ENCODE measurements around the gene ABCF3. TPM values are rescaled to one million over a fixed set of nuclear protein-coding genes. Genes with fewer than 3 reads are reported as not detected.

ABCF3 gene
- total and polyA plus RNA-seq, 2 donors, result 25.0 to 60.6 TPM

GRCh38 chr3:184189421-184189820 is 3.4 kb downstream of the ABCF3 start:
- Histone ChIP-seq H3K4me1 (ENCODE audit: control insufficient read depth in 2 of 2, insufficient read depth in 2 of 2, low read length in 2 of 2) (peaks cover 10 to 15% of the 10 kb centered on the region in 2 donors), H3K27ac (ENCODE audit: low read depth in 1 of 2, low read length in 1 of 2) (no peak overlapping the region), H3K36me3 (ENCODE audit: control insufficient read depth in 2 of 2, insufficient read depth in 2 of 2, low read length in 1 of 2) (peaks cover 54 to 55% of the 10 kb centered on the region in 2 donors), H3K27me3 (ENCODE audit: control insufficient read depth in 2 of 2, insufficient read depth in 1 of 2, low read length in 1 of 2) (no peaks in the 10 kb centered on the region), H3K4me3 (ENCODE audit: low read length in 2 of 2) (no peak overlapping the region), H3K9me3 (ENCODE audit: control insufficient read depth in 2 of 2, insufficient read depth in 1 of 2, low read length in 1 of 2) (peaks cover 0 to 3% of the 10 kb centered on the region in 2 donors)
- 99% methylated on average over 13 of the region's 13 CpGs for WGBS
- DNase-seq (ENCODE audit: low read depth in 6 of 9, low spot score in 9 of 9), result no peak

- 98% methylated on average over 10 of the region's 10 CpGs for WGBS
- Histone ChIP-seq H3K27ac (ENCODE audit: low read depth in 1 of 2, low read length in 1 of 2) (no peak overlapping the region), H3K36me3 (ENCODE audit: control insufficient read depth in 2 of 2, insufficient read depth in 2 of 2, low read length in 1 of 2) (peaks cover 65 to 69% of the 10 kb centered on the region in 2 donors), H3K4me3 (ENCODE audit: low read length in 2 of 2) (no peak overlapping the region), H3K27me3 (ENCODE audit: control insufficient read depth in 2 of 2, insufficient read depth in 1 of 2, low read length in 1 of 2) (no peaks in the 10 kb centered on the region), H3K4me1 (ENCODE audit: control insufficient read depth in 2 of 2, insufficient read depth in 2 of 2, low read length in 2 of 2) (no peaks in the 10 kb centered on the region), H3K9me3 (ENCODE audit: control insufficient read depth in 2 of 2, insufficient read depth in 1 of 2, low read length in 1 of 2) (no peaks in the 10 kb centered on the region)
- DNase-seq (ENCODE audit: low read depth in 6 of 9, low spot score in 9 of 9), result no peak
Measured at GRCh38 chr3:184192889-184193288, 6.9 kb downstream of the ABCF3 start.

GRCh38 chr3:184193991-184194539 is 8.1 kb downstream of the ABCF3 start:
- 97% methylated on average over 9 of the region's 9 CpGs for WGBS
- DNase-seq (ENCODE audit: low read depth in 6 of 9, low spot score in 9 of 9), result no peak
- H3K4me1 ChIP-seq (ENCODE audit: control insufficient read depth in 2 of 2, insufficient read depth in 2 of 2, low read length in 2 of 2), result no peaks in the 10 kb centered on the region
- H3K4me3 ChIP-seq (ENCODE audit: low read length in 2 of 2), result no peak overlapping the region
- peaks cover 54 to 60% of the 10 kb centered on the region in 2 donors for H3K36me3 ChIP-seq (ENCODE audit: control insufficient read depth in 2 of 2, insufficient read depth in 2 of 2, low read length in 1 of 2)
- no peaks in the 10 kb centered on the region for H3K9me3 ChIP-seq (ENCODE audit: control insufficient read depth in 2 of 2, insufficient read depth in 1 of 2, low read length in 1 of 2)
- H3K27ac ChIP-seq (ENCODE audit: low read depth in 1 of 2, low read length in 1 of 2), result no peak overlapping the region
- no peaks in the 10 kb centered on the region for H3K27me3 ChIP-seq (ENCODE audit: control insufficient read depth in 2 of 2, insufficient read depth in 1 of 2, low read length in 1 of 2)

GRCh38 chr3:184196536-184196935 is 10.5 kb downstream of the ABCF3 start:
- no peak overlapping the region for H3K4me3 ChIP-seq (ENCODE audit: low read length in 2 of 2)
- H3K27ac ChIP-seq (ENCODE audit: low read depth in 1 of 2, low read length in 1 of 2), result no peak overlapping the region
- peaks cover 36 to 37% of the 10 kb centered on the region in 2 donors for H3K36me3 ChIP-seq (ENCODE audit: control insufficient read depth in 2 of 2, insufficient read depth in 2 of 2, low read length in 1 of 2)
- WGBS, result 97% methylated on average over 6 of the region's 6 CpGs
- no peaks in the 10 kb centered on the region for H3K4me1 ChIP-seq (ENCODE audit: control insufficient read depth in 2 of 2, insufficient read depth in 2 of 2, low read length in 2 of 2)
- no peak for DNase-seq (ENCODE audit: low read depth in 6 of 9, low spot score in 9 of 9)
- no peaks in the 10 kb centered on the region for H3K27me3 ChIP-seq (ENCODE audit: control insufficient read depth in 2 of 2, insufficient read depth in 1 of 2, low read length in 1 of 2)
- no peaks in the 10 kb centered on the region for H3K9me3 ChIP-seq (ENCODE audit: control insufficient read depth in 2 of 2, insufficient read depth in 1 of 2, low read length in 1 of 2)

GRCh38 chr3:184198509-184198908 is 12.5 kb downstream of the ABCF3 start:
- Histone ChIP-seq H3K4me3 (ENCODE audit: low read length in 2 of 2) (no peak overlapping the region), H3K27me3 (ENCODE audit: control insufficient read depth in 2 of 2, insufficient read depth in 1 of 2, low read length in 1 of 2) (peaks cover 0 to 2% of the 10 kb centered on the region in 2 donors), H3K36me3 (ENCODE audit: control insufficient read depth in 2 of 2, insufficient read depth in 2 of 2, low read length in 1 of 2) (peaks cover 22 to 23% of the 10 kb centered on the region in 2 donors), H3K9me3 (ENCODE audit: control insufficient read depth in 2 of 2, insufficient read depth in 1 of 2, low read length in 1 of 2) (no peaks in the 10 kb centered on the region), H3K4me1 (ENCODE audit: control insufficient read depth in 2 of 2, insufficient read depth in 2 of 2, low read length in 2 of 2) (no peaks in the 10 kb centered on the region), H3K27ac (ENCODE audit: low read depth in 1 of 2, low read length in 1 of 2) (no peak overlapping the region)
- 95% methylated on average over 9 of the region's 9 CpGs for WGBS
- DNase-seq (ENCODE audit: low read depth in 6 of 9, low spot score in 9 of 9), result no peak

- DNase-seq (ENCODE audit: low read depth in 6 of 9, low spot score in 9 of 9), result no peak
- Histone ChIP-seq H3K4me1 (ENCODE audit: control insufficient read depth in 2 of 2, insufficient read depth in 2 of 2, low read length in 2 of 2) (no peaks in the 10 kb centered on the region), H3K9me3 (ENCODE audit: control insufficient read depth in 2 of 2, insufficient read depth in 1 of 2, low read length in 1 of 2) (no peaks in the 10 kb centered on the region), H3K36me3 (ENCODE audit: control insufficient read depth in 2 of 2, insufficient read depth in 2 of 2, low read length in 1 of 2) (peaks cover 3 to 5% of the 10 kb centered on the region in 2 donors), H3K27me3 (ENCODE audit: control insufficient read depth in 2 of 2, insufficient read depth in 1 of 2, low read length in 1 of 2) (peaks cover 0 to 3% of the 10 kb centered on the region in 2 donors), H3K4me3 (ENCODE audit: low read length in 2 of 2) (no peak overlapping the region), H3K27ac (ENCODE audit: low read depth in 1 of 2, low read length in 1 of 2) (no peak overlapping the region)
Measured at GRCh38 chr3:184200825-184201224, 14.8 kb downstream of the ABCF3 start.

GRCh38 chr3:184203526-184203925 is 17.5 kb downstream of the ABCF3 start:
- no peaks in the 10 kb centered on the region for H3K4me1 ChIP-seq (ENCODE audit: control insufficient read depth in 2 of 2, insufficient read depth in 2 of 2, low read length in 2 of 2)
- WGBS, result 91% methylated on average over 8 of the region's 8 CpGs
- no peak for DNase-seq (ENCODE audit: low read depth in 6 of 9, low spot score in 9 of 9)
- H3K27me3 ChIP-seq (ENCODE audit: control insufficient read depth in 2 of 2, insufficient read depth in 1 of 2, low read length in 1 of 2), result peaks cover 0 to 12% of the 10 kb centered on the region in 2 donors
- H3K36me3 ChIP-seq (ENCODE audit: control insufficient read depth in 2 of 2, insufficient read depth in 2 of 2, low read length in 1 of 2), result no peaks in the 10 kb centered on the region
- no peaks in the 10 kb centered on the region for H3K9me3 ChIP-seq (ENCODE audit: control insufficient read depth in 2 of 2, insufficient read depth in 1 of 2, low read length in 1 of 2)
- H3K27ac ChIP-seq (ENCODE audit: low read depth in 1 of 2, low read length in 1 of 2), result no peak overlapping the region
- no peak overlapping the region for H3K4me3 ChIP-seq (ENCODE audit: low read length in 2 of 2)

- 85% methylated on average over 11 of the region's 11 CpGs for WGBS
- H3K27me3 ChIP-seq (ENCODE audit: control insufficient read depth in 2 of 2, insufficient read depth in 1 of 2, low read length in 1 of 2), result peaks cover 0 to 13% of the 10 kb centered on the region in 2 donors
- H3K4me3 ChIP-seq (ENCODE audit: low read length in 2 of 2), result no peak overlapping the region
- DNase-seq (ENCODE audit: low read depth in 6 of 9, low spot score in 9 of 9), result no peak
- no peaks in the 10 kb centered on the region for H3K36me3 ChIP-seq (ENCODE audit: control insufficient read depth in 2 of 2, insufficient read depth in 2 of 2, low read length in 1 of 2)
- no peak overlapping the region for H3K27ac ChIP-seq (ENCODE audit: low read depth in 1 of 2, low read length in 1 of 2)
- no peaks in the 10 kb centered on the region for H3K9me3 ChIP-seq (ENCODE audit: control insufficient read depth in 2 of 2, insufficient read depth in 1 of 2, low read length in 1 of 2)
- H3K4me1 ChIP-seq (ENCODE audit: control insufficient read depth in 2 of 2, insufficient read depth in 2 of 2, low read length in 2 of 2), result no peaks in the 10 kb centered on the region
Measured at GRCh38 chr3:184209146-184209923, 23.3 kb downstream of the ABCF3 start.

GRCh38 chr3:184211297-184211696 is 25.3 kb downstream of the ABCF3 start:
- WGBS, result 92% methylated on average over 5 of the region's 5 CpGs
- Histone ChIP-seq H3K36me3 (ENCODE audit: control insufficient read depth in 2 of 2, insufficient read depth in 2 of 2, low read length in 1 of 2) (no peaks in the 10 kb centered on the region), H3K27ac (ENCODE audit: low read depth in 1 of 2, low read length in 1 of 2) (no peak overlapping the region), H3K27me3 (ENCODE audit: control insufficient read depth in 2 of 2, insufficient read depth in 1 of 2, low read length in 1 of 2) (peaks cover 0 to 13% of the 10 kb centered on the region in 2 donors), H3K9me3 (ENCODE audit: control insufficient read depth in 2 of 2, insufficient read depth in 1 of 2, low read length in 1 of 2) (no peaks in the 10 kb centered on the region), H3K4me1 (ENCODE audit: control insufficient read depth in 2 of 2, insufficient read depth in 2 of 2, low read length in 2 of 2) (no peaks in the 10 kb centered on the region), H3K4me3 (ENCODE audit: low read length in 2 of 2) (no peak overlapping the region)
- DNase-seq (ENCODE audit: low read depth in 6 of 9, low spot score in 9 of 9), result no peak

All from thymus (tissue), 11 donors.